Measurements from ENCODE around the gene SYNM.

Gene SYNM

DNA sequence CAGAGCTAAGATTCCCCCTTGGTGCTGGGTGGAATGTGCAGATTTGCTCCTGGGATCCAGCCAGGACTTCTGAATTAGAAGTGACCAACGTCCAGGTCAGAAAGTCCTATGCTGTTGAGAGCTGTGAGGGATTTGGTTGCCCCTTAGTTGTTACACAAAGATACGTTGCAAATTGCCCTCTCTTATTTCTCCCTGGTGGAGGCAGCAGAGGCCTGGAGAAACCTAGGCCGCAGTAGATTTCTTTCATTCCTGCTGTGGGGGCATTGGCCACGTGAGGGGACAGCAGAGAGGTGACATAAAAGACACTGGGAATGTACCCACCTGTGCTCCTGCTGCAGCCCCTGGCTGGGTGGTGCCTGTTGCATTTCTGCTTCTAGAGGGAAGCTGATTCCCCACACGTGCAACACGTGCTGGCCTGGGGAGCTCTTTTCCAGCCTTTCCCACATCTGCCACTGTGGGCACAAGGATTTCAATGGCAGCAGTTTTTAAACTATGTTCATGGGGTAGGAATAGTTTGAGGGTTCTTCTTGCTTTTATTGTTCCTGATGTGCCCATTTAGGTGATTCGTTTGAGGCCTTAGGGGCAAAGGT, 65.7 kb downstream of the SYNM start:
- DNase-seq = no peak

DNA sequence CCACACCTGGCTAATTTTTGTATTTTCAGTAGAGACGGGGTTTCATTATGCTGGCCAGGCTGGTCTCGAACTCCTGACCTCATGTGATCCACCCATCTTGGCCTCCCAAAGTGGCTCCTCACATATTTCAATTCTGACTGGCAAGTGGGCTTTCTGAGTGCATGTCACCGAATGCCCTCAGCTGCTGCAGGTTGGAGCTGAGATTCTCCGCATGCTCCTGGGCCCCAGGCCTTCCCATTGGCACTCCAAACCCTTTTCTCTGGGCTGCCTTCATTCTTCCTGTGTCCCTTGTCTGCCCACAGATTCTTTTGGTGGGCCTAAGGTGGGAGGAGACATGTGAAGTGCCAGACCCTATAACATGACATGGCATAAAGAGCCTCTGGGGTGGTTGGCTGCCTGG, 67.3 kb downstream of the SYNM start:
- no peak for DNase-seq

DNA sequence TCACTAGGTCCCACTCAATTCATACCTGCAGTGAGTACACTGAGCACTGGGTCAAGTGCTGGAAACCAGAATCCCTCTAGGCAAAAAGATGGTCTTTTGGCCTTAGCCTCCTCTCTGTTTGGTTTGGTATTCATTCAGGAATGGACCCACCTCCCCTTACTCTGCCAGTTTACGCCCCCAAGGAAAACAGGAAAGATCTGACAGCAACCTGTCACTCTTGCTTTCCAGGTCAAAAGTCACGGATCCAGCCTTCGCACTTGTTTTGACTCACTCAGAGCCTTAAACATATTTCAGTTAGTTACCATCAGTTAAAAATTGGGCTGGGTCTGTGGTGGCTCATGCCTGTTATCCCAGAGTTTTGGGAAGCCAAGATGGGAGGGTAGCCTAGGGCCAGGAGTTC, 68.1 kb downstream of the SYNM start:
- no peak for DNase-seq

DNA sequence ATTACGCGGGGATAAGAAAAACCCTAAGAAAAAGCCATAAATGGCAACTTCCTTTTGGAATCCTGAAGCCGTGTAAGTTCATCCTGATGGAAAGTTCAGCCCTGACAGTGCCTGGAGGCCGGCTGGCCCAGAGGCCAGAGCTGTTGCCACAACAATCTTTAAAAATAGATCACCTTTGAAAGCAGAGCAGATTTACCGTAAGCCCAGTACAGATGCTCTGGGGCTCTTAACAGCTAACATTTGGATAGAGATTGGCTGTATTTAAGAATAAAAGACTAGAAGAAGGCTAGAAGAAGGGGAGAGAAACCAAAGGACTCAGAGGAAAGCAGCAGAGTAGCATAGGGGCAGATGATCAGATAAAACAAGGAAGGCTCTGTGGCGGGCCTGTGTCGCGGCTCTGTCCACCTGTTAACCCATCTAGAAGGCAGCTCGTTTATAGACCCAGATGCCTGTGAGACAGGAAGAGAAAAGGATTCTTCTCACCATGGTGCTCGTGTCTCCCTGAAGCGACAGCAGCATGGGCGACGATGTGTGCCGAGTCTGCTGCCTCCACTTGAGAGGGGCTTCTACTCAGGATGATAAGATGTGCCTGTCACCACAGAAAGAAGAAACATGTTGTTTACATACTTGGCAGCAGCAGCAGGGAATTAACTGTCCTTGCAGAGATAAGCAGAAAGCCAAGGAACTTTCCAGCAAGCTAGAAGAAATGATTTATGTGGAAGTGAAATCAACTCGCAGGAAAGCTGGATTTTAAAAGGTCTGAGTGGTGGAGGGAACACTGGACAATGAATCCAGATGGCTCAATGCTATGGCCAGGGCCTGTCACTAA, 69.9 kb downstream of the SYNM start:
- no peak for DNase-seq

DNA sequence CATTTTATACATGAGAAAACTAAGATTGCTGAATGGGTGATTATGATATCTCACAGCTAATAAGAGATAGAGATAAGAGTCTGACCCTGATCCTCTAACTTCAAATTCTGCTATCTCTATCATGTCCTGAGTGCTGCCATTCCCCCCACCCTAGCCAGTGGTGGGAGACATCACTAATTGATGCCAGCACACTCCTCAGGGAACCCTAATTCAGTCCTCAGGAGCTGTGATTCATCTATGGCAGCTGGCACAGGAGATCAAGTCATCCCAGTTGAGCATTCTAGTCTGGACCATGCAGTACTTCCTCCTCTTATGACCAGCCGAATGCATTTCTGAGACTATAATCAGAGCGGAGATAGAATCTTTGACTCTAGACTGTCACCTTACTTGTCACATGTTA, 71.9 kb downstream of the SYNM start:
- DNase-seq = no peak

DNA sequence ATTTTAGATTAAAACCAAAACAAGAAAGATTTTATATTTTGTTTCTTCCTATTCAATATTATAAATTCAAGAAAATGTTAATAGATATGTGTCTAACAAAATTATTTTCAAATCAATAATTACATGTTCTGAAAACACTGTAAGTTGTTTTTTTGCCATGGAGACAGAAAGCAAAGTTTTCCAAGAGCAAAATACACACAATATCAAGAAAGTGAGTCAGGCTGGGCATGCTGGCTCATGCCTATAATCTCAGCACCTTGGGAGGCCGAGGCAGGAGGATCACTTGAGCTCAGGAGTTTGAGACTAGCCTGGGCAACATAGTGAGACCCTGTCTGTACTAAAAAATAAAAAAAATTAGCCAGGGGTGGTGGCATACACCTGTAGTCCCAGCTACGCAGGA, 72.8 kb downstream of the SYNM start:
- DNase-seq = no peak

DNA sequence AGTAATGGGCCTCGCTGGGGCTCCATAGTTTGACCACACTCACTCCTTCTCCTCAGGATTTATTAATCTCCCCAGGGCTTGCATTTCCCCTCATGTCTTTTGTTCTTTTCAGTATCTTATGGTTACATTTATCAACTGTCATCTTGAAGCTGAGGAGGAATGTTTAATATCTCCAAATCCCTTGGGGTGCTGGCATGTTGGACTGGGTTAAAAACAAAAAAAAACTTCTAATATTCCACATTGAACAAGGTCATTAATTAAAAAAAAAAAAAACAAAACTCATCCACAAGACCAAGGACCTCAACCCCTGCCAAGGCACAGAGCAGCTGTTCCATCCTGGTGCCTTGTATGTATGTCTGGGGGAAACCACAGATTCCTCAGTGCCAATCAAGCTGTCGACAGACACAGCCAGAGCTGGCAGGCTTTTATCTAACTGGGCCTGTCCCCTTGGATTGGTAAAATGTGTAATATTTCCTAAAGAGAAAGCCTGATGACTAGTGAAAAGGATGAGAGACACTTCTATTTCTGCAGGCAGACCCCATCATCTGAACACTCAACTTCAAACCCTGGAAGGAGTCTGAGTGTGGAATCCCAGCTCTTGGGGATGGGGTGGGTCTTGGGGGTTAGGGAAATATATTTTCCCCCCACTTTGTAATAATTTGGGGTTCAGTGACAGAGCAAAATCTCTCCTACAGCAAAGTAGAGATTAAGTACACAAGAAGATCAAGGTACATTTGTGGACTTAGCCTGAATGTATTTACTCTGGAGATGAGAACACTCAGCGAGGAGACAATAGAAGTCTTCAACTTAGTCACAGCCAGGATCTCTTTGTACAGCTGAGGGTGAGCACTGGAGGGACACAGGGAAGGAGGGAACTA, 75.4 kb downstream of the SYNM start:
- DNase-seq = no peak

DNA sequence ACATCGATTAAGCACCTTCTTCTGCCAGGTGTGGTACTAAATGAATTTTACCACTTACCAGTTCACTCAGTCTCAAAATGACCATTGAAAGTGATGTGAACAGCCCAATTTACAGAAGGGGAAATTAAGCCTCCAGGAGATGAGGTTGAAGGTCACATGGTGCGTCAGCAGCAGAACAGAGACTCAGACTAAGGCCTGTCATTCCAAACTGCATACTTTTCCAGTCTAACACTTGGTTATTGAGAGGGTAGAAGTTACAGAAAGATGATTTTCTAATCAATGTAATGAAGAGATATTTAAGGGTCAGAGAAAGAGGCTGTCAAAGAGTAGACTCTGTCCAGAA, 76.1 kb downstream of the SYNM start:
- no peak for DNase-seq

DNA sequence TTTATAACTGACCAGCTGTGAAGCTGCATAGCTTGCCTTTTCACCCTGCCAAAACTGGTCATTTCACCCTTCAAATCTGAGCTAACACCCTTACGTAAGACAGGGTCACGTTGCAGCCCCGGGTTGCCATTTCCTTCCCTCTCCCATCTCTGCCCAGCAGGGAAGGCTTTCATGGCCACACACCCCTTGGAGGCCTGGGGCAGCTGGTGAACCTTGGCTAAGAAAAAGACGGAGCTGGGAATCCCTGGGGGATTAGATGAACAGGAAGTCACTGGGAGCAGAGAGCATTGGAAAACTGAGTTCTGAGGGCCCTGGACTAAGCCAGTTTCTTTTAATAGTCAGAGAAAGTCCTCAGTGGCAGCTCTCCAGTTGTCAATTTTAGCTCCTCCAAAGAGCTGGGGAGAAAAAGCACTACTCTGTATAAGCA, 76.7 kb downstream of the SYNM start:
- DNase-seq = no peak

DNA sequence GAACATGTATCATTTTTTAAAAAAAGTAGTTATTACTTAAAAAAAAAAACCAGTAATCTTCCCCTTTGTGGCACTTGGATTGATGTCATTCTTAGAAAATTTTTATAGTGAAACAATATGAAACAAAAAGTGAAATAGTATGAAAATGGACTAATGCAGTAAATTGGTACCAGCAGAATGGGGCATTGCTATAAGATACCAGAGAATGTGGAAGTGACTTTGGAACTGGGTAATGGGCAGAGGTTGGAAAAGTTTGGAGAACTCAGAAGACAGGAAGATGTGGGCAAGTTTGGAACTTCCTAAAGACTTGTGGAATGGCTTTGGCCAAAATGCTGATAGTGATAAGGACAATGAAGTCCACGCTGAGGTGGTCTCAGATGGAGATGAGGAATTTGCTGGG, 77.9 kb downstream of the SYNM start:
- DNase-seq = no peak
